NT2/D1 (cell line): Measurements from ENCODE around the gene LPCAT3.

Source experiments
- DNase-seq: peaks from one replicate; pipeline ENCODE4 v3.0.0-alpha.2; 2011; ENCODE audit warnings: low read depth, low spot score
- H3K27me3 ChIP-seq: 2 replicates; pipeline ENCODE4 v1.6.0; 2011; ENCODE audit warnings: mild to moderate bottlenecking; ENCODE audit not compliant: insufficient read length, insufficient read depth
- H3K36me3 ChIP-seq: 2 replicates; pipeline ENCODE4 v1.6.1; 2011; ENCODE audit warnings: mild to moderate bottlenecking, low read length, mixed read lengths; ENCODE audit not compliant: insufficient read depth, insufficient read length
- H3K4me1 ChIP-seq: 2 replicates; pipeline ENCODE4 v1.5.1; 2011; ENCODE audit not compliant: insufficient read depth, insufficient read length
- H3K4me3 ChIP-seq: 2 replicates; pipeline ENCODE4 v1.5.1; 2011; ENCODE audit warnings: low read depth; ENCODE audit not compliant: insufficient read length
- H3K9ac ChIP-seq: 2 replicates; pipeline ENCODE4 v1.6.0; 2011; ENCODE audit warnings: low read depth; ENCODE audit not compliant: insufficient read length
- H3K9me3 ChIP-seq: 2 replicates; pipeline ENCODE4 v1.5.1; 2011; ENCODE audit warnings: mild to moderate bottlenecking, low read length; ENCODE audit not compliant: insufficient read depth
- SUZ12 ChIP-seq: IDR thresholded peaks from 2 replicates; pipeline ENCODE4 v1.6.1; 2011; ENCODE audit not compliant: insufficient read length, insufficient read depth; ENCODE audit errors: extremely low read depth
- YY1 ChIP-seq: IDR thresholded peaks from 2 replicates; pipeline ENCODE4 v1.6.1; 2011; ENCODE audit not compliant: insufficient read length, insufficient read depth
- ZNF274 ChIP-seq: IDR thresholded peaks from 2 replicates; pipeline ENCODE4 v1.6.1; 2011; ENCODE audit warnings: mild to moderate bottlenecking, low read depth, low read length

The LPCAT3 gene

GRCh38 chr12:6978611-6979011, 39.7 kb downstream of the LPCAT3 start:
- Histone ChIP-seq H3K9ac (no peak overlapping the region), H3K4me1 (no peaks in the 10 kb centered on the region), H3K4me3 (no peak overlapping the region), H3K36me3 (peaks cover 100% of the 10 kb centered on the region), H3K27me3 (no peaks in the 10 kb centered on the region), H3K9me3 (no peaks in the 10 kb centered on the region)
- no peak for DNase-seq
- TF ChIP-seq ZNF274 (no peak), YY1 (no peak), SUZ12 (no peak)

GRCh38 chr12:6978188-6978587, 40.1 kb downstream of the LPCAT3 start:
- H3K9me3 ChIP-seq, result no peaks in the 10 kb centered on the region
- H3K4me1 ChIP-seq, result no peaks in the 10 kb centered on the region
- no peak overlapping the region for H3K4me3 ChIP-seq
- H3K9ac ChIP-seq, result no peak overlapping the region
- DNase-seq, result no peak
- no peaks in the 10 kb centered on the region for H3K27me3 ChIP-seq
- TF ChIP-seq SUZ12 (no peak), YY1 (no peak), ZNF274 (no peak)
- peaks cover 98% of the 10 kb centered on the region for H3K36me3 ChIP-seq

- H3K4me1 ChIP-seq, result no peaks in the 10 kb centered on the region
- peaks cover 98% of the 10 kb centered on the region for H3K36me3 ChIP-seq
- H3K27me3 ChIP-seq, result no peaks in the 10 kb centered on the region
- no peak overlapping the region for H3K9ac ChIP-seq
- no peaks in the 10 kb centered on the region for H3K9me3 ChIP-seq
- TF ChIP-seq SUZ12, result no peak
- TF ChIP-seq ZNF274, result no peak
- no peak for TF ChIP-seq YY1
- no peak for DNase-seq
- no peak overlapping the region for H3K4me3 ChIP-seq
Observed at GRCh38 chr12:6977653-6978052, 40.6 kb downstream of the LPCAT3 start.

- TF ChIP-seq SUZ12 (no peak), ZNF274 (no peak), YY1 (no peak)
- Histone ChIP-seq H3K9me3 (no peaks in the 10 kb centered on the region), H3K4me3 (no peak overlapping the region), H3K36me3 (peaks cover 89% of the 10 kb centered on the region), H3K27me3 (no peaks in the 10 kb centered on the region), H3K4me1 (no peaks in the 10 kb centered on the region), H3K9ac (no peak overlapping the region)
- DNase-seq, result no peak
Observed at GRCh38 chr12:6975297-6976032, 42.8 kb downstream of the LPCAT3 start.

GRCh38 chr12:6974180-6974579, 44.1 kb downstream of the LPCAT3 start:
- TF ChIP-seq SUZ12 (no peak), YY1 (no peak), ZNF274 (no peak)
- no peaks in the 10 kb centered on the region for H3K4me1 ChIP-seq
- DNase-seq, result no peak
- H3K27me3 ChIP-seq, result no peaks in the 10 kb centered on the region
- H3K4me3 ChIP-seq, result no peak overlapping the region
- H3K9me3 ChIP-seq, result no peaks in the 10 kb centered on the region
- H3K36me3 ChIP-seq, result peaks cover 84% of the 10 kb centered on the region
- no peak overlapping the region for H3K9ac ChIP-seq

GRCh38 chr12:6970096-6970527, 48.2 kb downstream of the LPCAT3 start:
- DNase-seq, result peak; percentile 57
- Histone ChIP-seq H3K4me1 (peaks cover 13% of the 10 kb centered on the region), H3K9me3 (no peaks in the 10 kb centered on the region), H3K9ac (peak overlapping the region; percentile 100), H3K4me3 (peak overlapping the region; percentile 99), H3K27me3 (no peaks in the 10 kb centered on the region), H3K36me3 (peaks cover 83% of the 10 kb centered on the region)
- TF ChIP-seq YY1, result no peak
- no peak for TF ChIP-seq ZNF274
- no peak for TF ChIP-seq SUZ12

- Histone ChIP-seq H3K27me3 (no peaks in the 10 kb centered on the region), H3K9me3 (no peaks in the 10 kb centered on the region), H3K36me3 (peaks cover 83% of the 10 kb centered on the region), H3K4me1 (peaks cover 26% of the 10 kb centered on the region), H3K4me3 (no peak overlapping the region), H3K9ac (peak overlapping the region; percentile 79)
- no peak for TF ChIP-seq SUZ12
- no peak for TF ChIP-seq YY1
- no peak for TF ChIP-seq ZNF274
- no peak for DNase-seq
Observed at GRCh38 chr12:6968426-6968825, 49.9 kb downstream of the LPCAT3 start.
